ENCODE measurements around the gene OPCML.

Gene OPCML

GRCh38 chr11:133384731-133385130, 147.6 kb downstream of the OPCML start:
- no peak for TF ChIP-seq CTCF (IDR thresholded peaks at IDR 0.05; ENCODE audit: insufficient read depth, low read depth, low read length, missing control alignments)
- no peak for DNase-seq (ENCODE audit: low read depth)
- H3K4me3 ChIP-seq (ENCODE audit: low read length): no peak overlapping the region

GRCh38 chr11:133383689-133384088, 148.6 kb downstream of the OPCML start:
- TF ChIP-seq CTCF (IDR thresholded peaks at IDR 0.05; ENCODE audit: insufficient read depth, low read depth, low read length, missing control alignments): no peak
- DNase-seq (ENCODE audit: low read depth): no peak
- no peak overlapping the region for H3K4me3 ChIP-seq (ENCODE audit: low read length)

GRCh38 chr11:133383201-133383600, 149.1 kb downstream of the OPCML start:
- H3K4me3 ChIP-seq (ENCODE audit: low read length): no peak overlapping the region
- DNase-seq (ENCODE audit: low read depth): no peak
- TF ChIP-seq CTCF (IDR thresholded peaks at IDR 0.05; ENCODE audit: insufficient read depth, low read depth, low read length, missing control alignments): no peak

- no peak overlapping the region for H3K4me3 ChIP-seq (ENCODE audit: low read length)
- DNase-seq (ENCODE audit: low read depth): no peak
- no peak for TF ChIP-seq CTCF (IDR thresholded peaks at IDR 0.05; ENCODE audit: insufficient read depth, low read depth, low read length, missing control alignments)
These were observed 150.0 kb downstream of the OPCML start for GRCh38 chr11:133382131-133382812.

GRCh38 chr11:133381761-133382130, 150.6 kb downstream of the OPCML start:
- TF ChIP-seq CTCF (IDR thresholded peaks at IDR 0.05; ENCODE audit: insufficient read depth, low read depth, low read length, missing control alignments): no peak
- no peak overlapping the region for H3K4me3 ChIP-seq (ENCODE audit: low read length)
- DNase-seq (ENCODE audit: low read depth): no peak

- no peak overlapping the region for H3K4me3 ChIP-seq (ENCODE audit: low read length)
- no peak for DNase-seq (ENCODE audit: low read depth)
- no peak for TF ChIP-seq CTCF (IDR thresholded peaks at IDR 0.05; ENCODE audit: insufficient read depth, low read depth, low read length, missing control alignments)
These were observed 166.2 kb downstream of the OPCML start for GRCh38 chr11:133366147-133366546.

- no peak for DNase-seq (ENCODE audit: low read depth)
- no peak for TF ChIP-seq CTCF (IDR thresholded peaks at IDR 0.05; ENCODE audit: insufficient read depth, low read depth, low read length, missing control alignments)
- no peak overlapping the region for H3K4me3 ChIP-seq (ENCODE audit: low read length)
These were observed 169.4 kb downstream of the OPCML start for GRCh38 chr11:133362916-133363315.

Data from epithelial cell of esophagus (primary cell).